ENCODE measurements around the gene ANKRD33B.

ANKRD33B gene

GRCh38 chr5:10578869-10579268 is 15.0 kb downstream of the ANKRD33B start:
- Histone ChIP-seq H3K18ac (ENCODE audit: low read depth in 1 of 2, low read length in 2 of 2) (no peak overlapping the region), H2BK15ac (ENCODE audit: low read depth, poor library complexity, severe bottlenecking) (no peak overlapping the region), H3K4me1 (ENCODE audit: control insufficient read depth, insufficient read depth, low read depth, low read length) (peaks cover 10% of the 10 kb centered on the region), H4K91ac (ENCODE audit: low read length) (no peak overlapping the region), H3K23ac (ENCODE audit: low read length in 2 of 2) (no peak overlapping the region), H3K4me2 (ENCODE audit: low read length, poor library complexity, severe bottlenecking) (no peak overlapping the region), H3K14ac (ENCODE audit: low read length in 2 of 2) (no peak overlapping the region), H3K27ac (ENCODE audit: low read length, poor library complexity, severe bottlenecking) (no peak overlapping the region), H2BK12ac (ENCODE audit: low read length in 2 of 2) (no peak overlapping the region), H2AK5ac (ENCODE audit: low read length, severe bottlenecking) (no peak overlapping the region), H3K4me3 (ENCODE audit: insufficient read depth in 1 of 2, low read depth in 1 of 2, low read length in 2 of 2) (no peak overlapping the region), H2AFZ (ENCODE audit: low read depth, low read length) (no peak overlapping the region), H3K79me1 (replicated peaks; ENCODE audit: low read length, poor library complexity, severe bottlenecking) (peaks cover 43% of the 10 kb centered on the region), H3K36me3 (ENCODE audit: control insufficient read depth in 1 of 2, insufficient read depth in 2 of 2, low read depth in 1 of 2, low read length in 2 of 2) (peaks cover 0 to 10% of the 10 kb centered on the region in 2 experiments), H3K4ac (ENCODE audit: low read depth in 1 of 2, low read length in 2 of 2) (no peak overlapping the region), H2BK120ac (ENCODE audit: low read depth, low read length) (no peak overlapping the region), H2BK5ac (ENCODE audit: low read depth, low read length, poor library complexity, severe bottlenecking) (no peak overlapping the region), H3K9me3 (ENCODE audit: control insufficient read depth, low read length) (no peaks in the 10 kb centered on the region), H4K8ac (ENCODE audit: low read length) (no peak overlapping the region), H3K27me3 (ENCODE audit: control insufficient read depth in 1 of 2, insufficient read depth in 1 of 2, low read length in 2 of 2) (no peaks in the 10 kb centered on the region), H3K9ac (ENCODE audit: low read length) (no peak overlapping the region)
- WGBS = 96% methylated on average over 3 of the region's 6 CpGs
- no peak for DNase-seq

GRCh38 chr5:10579536-10580521 is 16.0 kb downstream of the ANKRD33B start:
- Histone ChIP-seq H3K79me1 (replicated peaks; ENCODE audit: low read length, poor library complexity, severe bottlenecking) (peaks cover 45% of the 10 kb centered on the region), H4K91ac (ENCODE audit: low read length) (no peak overlapping the region), H3K14ac (ENCODE audit: low read length in 2 of 2) (no peak overlapping the region), H2BK120ac (ENCODE audit: low read depth, low read length) (no peak overlapping the region), H2AK5ac (ENCODE audit: low read length, severe bottlenecking) (no peak overlapping the region), H3K4me2 (ENCODE audit: low read length, poor library complexity, severe bottlenecking) (no peak overlapping the region), H3K9me3 (ENCODE audit: control insufficient read depth, low read length) (no peaks in the 10 kb centered on the region), H2AFZ (ENCODE audit: low read depth, low read length) (no peak overlapping the region), H3K36me3 (ENCODE audit: control insufficient read depth in 1 of 2, insufficient read depth in 2 of 2, low read depth in 1 of 2, low read length in 2 of 2) (peaks cover 0 to 10% of the 10 kb centered on the region in 2 experiments), H3K9ac (ENCODE audit: low read length) (no peak overlapping the region), H3K27me3 (ENCODE audit: control insufficient read depth in 1 of 2, insufficient read depth in 1 of 2, low read length in 2 of 2) (no peaks in the 10 kb centered on the region), H3K27ac (ENCODE audit: low read length, poor library complexity, severe bottlenecking) (no peak overlapping the region), H2BK15ac (ENCODE audit: low read depth, poor library complexity, severe bottlenecking) (no peak overlapping the region), H3K18ac (ENCODE audit: low read depth in 1 of 2, low read length in 2 of 2) (no peak overlapping the region), H3K4me1 (ENCODE audit: control insufficient read depth, insufficient read depth, low read depth, low read length) (peaks cover 10% of the 10 kb centered on the region), H3K4me3 (ENCODE audit: insufficient read depth in 1 of 2, low read depth in 1 of 2, low read length in 2 of 2) (no peak overlapping the region), H3K4ac (ENCODE audit: low read depth in 1 of 2, low read length in 2 of 2) (no peak overlapping the region), H3K23ac (ENCODE audit: low read length in 2 of 2) (no peak overlapping the region), H2BK12ac (ENCODE audit: low read length in 2 of 2) (no peak overlapping the region), H2BK5ac (ENCODE audit: low read depth, low read length, poor library complexity, severe bottlenecking) (no peak overlapping the region), H4K8ac (ENCODE audit: low read length) (no peak overlapping the region)
- WGBS = 90% methylated on average over 6 of the region's 8 CpGs
- no peak for DNase-seq

- Histone ChIP-seq H3K4me3 (ENCODE audit: insufficient read depth in 1 of 2, low read depth in 1 of 2, low read length in 2 of 2) (no peak overlapping the region), H3K9ac (ENCODE audit: low read length) (no peak overlapping the region), H3K14ac (ENCODE audit: low read length in 2 of 2) (no peak overlapping the region), H3K27me3 (ENCODE audit: control insufficient read depth in 1 of 2, insufficient read depth in 1 of 2, low read length in 2 of 2) (no peaks in the 10 kb centered on the region), H2BK120ac (ENCODE audit: low read depth, low read length) (no peak overlapping the region), H3K27ac (ENCODE audit: low read length, poor library complexity, severe bottlenecking) (no peak overlapping the region), H2BK12ac (ENCODE audit: low read length in 2 of 2) (no peak overlapping the region), H4K91ac (ENCODE audit: low read length) (no peak overlapping the region), H3K36me3 (ENCODE audit: control insufficient read depth in 1 of 2, insufficient read depth in 2 of 2, low read depth in 1 of 2, low read length in 2 of 2) (peaks cover 0 to 15% of the 10 kb centered on the region in 2 experiments), H3K23ac (ENCODE audit: low read length in 2 of 2) (no peak overlapping the region), H3K4me1 (ENCODE audit: control insufficient read depth, insufficient read depth, low read depth, low read length) (peaks cover 10% of the 10 kb centered on the region), H4K8ac (ENCODE audit: low read length) (no peak overlapping the region), H3K4me2 (ENCODE audit: low read length, poor library complexity, severe bottlenecking) (no peak overlapping the region), H3K9me3 (ENCODE audit: control insufficient read depth, low read length) (no peaks in the 10 kb centered on the region), H2BK5ac (ENCODE audit: low read depth, low read length, poor library complexity, severe bottlenecking) (no peak overlapping the region), H3K4ac (ENCODE audit: low read depth in 1 of 2, low read length in 2 of 2) (no peak overlapping the region), H3K79me1 (replicated peaks; ENCODE audit: low read length, poor library complexity, severe bottlenecking) (peaks cover 52% of the 10 kb centered on the region), H2BK15ac (ENCODE audit: low read depth, poor library complexity, severe bottlenecking) (no peak overlapping the region), H3K18ac (ENCODE audit: low read depth in 1 of 2, low read length in 2 of 2) (no peak overlapping the region), H2AK5ac (ENCODE audit: low read length, severe bottlenecking) (no peak overlapping the region), H2AFZ (ENCODE audit: low read depth, low read length) (no peak overlapping the region)
- no peak for DNase-seq
- 97% methylated on average over 8 of the region's 9 CpGs for WGBS
Observed at GRCh38 chr5:10580531-10581423, 16.9 kb downstream of the ANKRD33B start.

GRCh38 chr5:10581424-10581748 is 17.5 kb downstream of the ANKRD33B start:
- Histone ChIP-seq H3K4me3 (ENCODE audit: insufficient read depth in 1 of 2, low read depth in 1 of 2, low read length in 2 of 2) (no peak overlapping the region), H3K4me1 (ENCODE audit: control insufficient read depth, insufficient read depth, low read depth, low read length) (peaks cover 10% of the 10 kb centered on the region), H2BK15ac (ENCODE audit: low read depth, poor library complexity, severe bottlenecking) (no peak overlapping the region), H2BK12ac (ENCODE audit: low read length in 2 of 2) (no peak overlapping the region), H3K23ac (ENCODE audit: low read length in 2 of 2) (no peak overlapping the region), H2BK5ac (ENCODE audit: low read depth, low read length, poor library complexity, severe bottlenecking) (no peak overlapping the region), H4K91ac (ENCODE audit: low read length) (no peak overlapping the region), H3K9ac (ENCODE audit: low read length) (no peak overlapping the region), H3K18ac (ENCODE audit: low read depth in 1 of 2, low read length in 2 of 2) (no peak overlapping the region), H4K8ac (ENCODE audit: low read length) (no peak overlapping the region), H3K27me3 (ENCODE audit: control insufficient read depth in 1 of 2, insufficient read depth in 1 of 2, low read length in 2 of 2) (no peaks in the 10 kb centered on the region), H3K27ac (ENCODE audit: low read length, poor library complexity, severe bottlenecking) (no peak overlapping the region), H3K4ac (ENCODE audit: low read depth in 1 of 2, low read length in 2 of 2) (no peak overlapping the region), H2AFZ (ENCODE audit: low read depth, low read length) (no peak overlapping the region), H2AK5ac (ENCODE audit: low read length, severe bottlenecking) (no peak overlapping the region), H3K14ac (ENCODE audit: low read length in 2 of 2) (no peak overlapping the region), H3K36me3 (ENCODE audit: control insufficient read depth in 1 of 2, insufficient read depth in 2 of 2, low read depth in 1 of 2, low read length in 2 of 2) (peaks cover 0 to 15% of the 10 kb centered on the region in 2 experiments), H3K9me3 (ENCODE audit: control insufficient read depth, low read length) (no peaks in the 10 kb centered on the region), H3K79me1 (replicated peaks; ENCODE audit: low read length, poor library complexity, severe bottlenecking) (peaks cover 49% of the 10 kb centered on the region), H3K4me2 (ENCODE audit: low read length, poor library complexity, severe bottlenecking) (no peak overlapping the region), H2BK120ac (ENCODE audit: low read depth, low read length) (no peak overlapping the region)
- WGBS = 100% methylated on average over 2 of the region's 2 CpGs
- no peak for DNase-seq
